OCI-LY7 (cell line): ENCODE data around the gene ADAMTSL3. TPM values are rescaled to one million over a fixed set of nuclear protein-coding genes. Genes with fewer than 3 reads are reported as not detected.

Experiments
- BruUV-seq: library from RNA; stranded (reverse); fragments of 400-500 nt; replicated peaks from 2 replicates; lab custom pipeline; 2021; lab: Mats Ljungman, UMichigan
- CTCF ChIA-PET: fragments of 300-600 bp; sonication (Branson Sonifier 250); formaldehyde crosslinking; loops from one replicate; lab custom pipeline; 2022; ENCODE audit warnings: antibody characterized with exemption; ENCODE audit not compliant: unreplicated experiment; lab: Charles Lee
- POLR2A ChIA-PET: fragments of 300-600 bp; sonication (Branson Sonifier 250); formaldehyde crosslinking; loops from one replicate; lab custom pipeline; 2022; ENCODE audit warnings: antibody characterized with exemption; lab: Charles Lee
- DNase-seq: peaks from one replicate; pipeline ENCODE4 v3.0.0-alpha.2; 2015; ENCODE audit warnings: low spot score
- H2AFZ ChIP-seq: fragments of 200-600 bp; sonication (generic), shearing (Covaris generic); 2 replicates; pipeline ENCODE4 v1.6.1; 2014; ENCODE audit warnings: mild to moderate bottlenecking, antibody characterized with exemption, low read length, moderate library complexity
- H3K27ac ChIP-seq: fragments of 200-600 bp; sonication (generic); 2 replicates; pipeline ENCODE4 v1.5.1; 2014; ENCODE audit warnings: mixed run types, low read depth, mild to moderate bottlenecking, moderate library complexity, low read length, inconsistent platforms; ENCODE audit not compliant: poor library complexity, severe bottlenecking
- H3K36me3 ChIP-seq: fragments of 200-600 bp; sonication (generic); 2 replicates; pipeline ENCODE4 v1.6.1; 2014; ENCODE audit warnings: mild to moderate bottlenecking, antibody characterized with exemption, low read length, moderate library complexity, mixed read lengths; ENCODE audit not compliant: insufficient read depth
- H3K4me1 ChIP-seq: fragments of 200-600 bp; sonication (generic); 2 replicates; pipeline ENCODE4 v1.5.1; 2014; ENCODE audit warnings: mild to moderate bottlenecking, low read length; ENCODE audit not compliant: insufficient read depth, poor library complexity, severe bottlenecking
- H3K4me2 ChIP-seq: fragments of 200-600 bp; sonication (generic); 2 replicates; pipeline ENCODE4 v1.6.1; 2014; ENCODE audit warnings: mild to moderate bottlenecking, low read length
- H3K4me3 ChIP-seq: fragments of 200-600 bp; sonication (generic); 2 replicates; pipeline ENCODE4 v1.5.1; 2014; ENCODE audit warnings: mild to moderate bottlenecking, low read depth, low read length; ENCODE audit not compliant: poor library complexity, severe bottlenecking
- H3K79me2 ChIP-seq: fragments of 200-600 bp; sonication (generic); 2 replicates; pipeline ENCODE4 v1.6.1; 2016; ENCODE audit warnings: low read depth, mild to moderate bottlenecking, low read length, moderate library complexity, mixed read lengths; ENCODE audit not compliant: insufficient read depth
- H3K9me2 ChIP-seq: fragments of 200-600 bp; sonication (generic); 2 replicates; pipeline ENCODE4 v1.6.1; 2016; ENCODE audit warnings: mild to moderate bottlenecking, low read length, mixed read lengths; ENCODE audit not compliant: insufficient read depth
- H3K9me3 ChIP-seq: fragments of 200-600 bp; sonication (generic); 2 replicates; pipeline ENCODE4 v1.6.1; 2014; ENCODE audit warnings: mild to moderate bottlenecking, mixed run types, low read length, mixed read lengths
- H4K20me1 ChIP-seq: fragments of 200-600 bp; sonication (generic); 2 replicates; pipeline ENCODE4 v1.6.1; 2014; ENCODE audit warnings: mild to moderate bottlenecking, antibody characterized with exemption, low read length, moderate library complexity, mixed read lengths; ENCODE audit not compliant: insufficient read depth
- EZH2phosphoT487 ChIP-seq: fragments of 200-600 bp; sonication (generic); IDR thresholded peaks from 2 replicates; pipeline ENCODE4 v1.6.1; 2018; ENCODE audit warnings: low read depth, borderline replicate concordance, mild to moderate bottlenecking, mixed run types, antibody characterized with exemption, low read length, moderate library complexity, mixed read lengths
- intact Hi-C: fragments of 100-400 bp; cut with micrococcal nuclease; formaldehyde crosslinking; loops from one replicate; pipeline ENCODE4 v1.10.0; 2022; ENCODE audit not compliant: unreplicated experiment
- total RNA-seq, 2 experiments: library from RNA; depleted of rRNA in 1 of 2; stranded (reverse); fragments of >200 nt in 1 of 2; shearing (Covaris generic) in 1 of 2; gene quantifications; 2 replicates each; pipeline ENCODE4 v1.2.3, GENCODE V29; 2014 to 2022
- TF ChIP-seq, protein P1 (sequence below): fragments of 200-600 bp; sonication (generic); conservative IDR thresholded peaks from 2 replicates; pipeline ENCODE4 v1.5.1; 2014; ENCODE audit warnings: mild to moderate bottlenecking, antibody characterized with exemption, low read length, moderate library complexity, mixed read lengths

ADAMTSL3 gene
- total RNA-seq, 2 experiments from 2014 or later, result not detected

DNA sequence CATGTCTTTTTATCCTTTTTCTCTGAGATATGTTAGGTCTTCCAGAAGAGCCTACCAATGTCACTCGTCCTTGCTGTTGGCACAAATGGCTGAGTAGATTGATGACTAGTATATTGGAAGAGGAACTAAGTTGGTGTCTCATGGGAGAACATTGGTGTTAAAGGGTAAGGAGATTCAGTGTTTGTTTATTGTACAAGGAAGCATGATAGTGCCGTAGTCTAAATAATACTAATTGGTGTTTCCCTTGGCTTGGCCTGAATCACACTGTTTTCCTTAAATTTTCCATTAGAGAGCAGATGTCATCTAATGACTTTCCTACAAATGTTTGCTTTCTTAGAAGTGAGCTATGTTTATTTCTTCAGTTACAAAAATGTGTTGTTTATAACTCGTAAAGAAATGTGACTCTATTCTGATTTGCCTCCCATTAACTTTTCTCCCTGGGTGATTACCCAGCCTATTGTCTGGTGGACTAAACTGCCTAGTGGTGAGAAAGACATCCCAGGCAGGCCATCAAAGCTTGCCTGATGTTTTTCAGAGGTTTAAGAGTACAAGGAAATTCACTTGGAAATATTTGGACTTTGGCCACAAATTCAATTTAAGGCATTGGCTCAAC, 28.7 kb downstream of the ADAMTSL3 start:
- H3K4me2 ChIP-seq, result no peak overlapping the region
- BruUV-seq, result no TSS peak
- H3K4me1 ChIP-seq, result no peaks in the 10 kb centered on the region
- no peaks in the 10 kb centered on the region for H3K36me3 ChIP-seq
- H3K9me2 ChIP-seq, result no peaks in the 10 kb centered on the region
- H3K79me2 ChIP-seq, result no peaks in the 10 kb centered on the region
- CTCF ChIA-PET, result no interaction called here
- H2AFZ ChIP-seq, result no peak overlapping the region
- H3K4me3 ChIP-seq, result no peak overlapping the region
- POLR2A ChIA-PET, result no interaction called here
- intact Hi-C loops, result no loop called here
- no peak overlapping the region for H3K27ac ChIP-seq
- TF ChIP-seq EZH2phosphoT487, result no peak
- TF ChIP-seq, protein P1, sequence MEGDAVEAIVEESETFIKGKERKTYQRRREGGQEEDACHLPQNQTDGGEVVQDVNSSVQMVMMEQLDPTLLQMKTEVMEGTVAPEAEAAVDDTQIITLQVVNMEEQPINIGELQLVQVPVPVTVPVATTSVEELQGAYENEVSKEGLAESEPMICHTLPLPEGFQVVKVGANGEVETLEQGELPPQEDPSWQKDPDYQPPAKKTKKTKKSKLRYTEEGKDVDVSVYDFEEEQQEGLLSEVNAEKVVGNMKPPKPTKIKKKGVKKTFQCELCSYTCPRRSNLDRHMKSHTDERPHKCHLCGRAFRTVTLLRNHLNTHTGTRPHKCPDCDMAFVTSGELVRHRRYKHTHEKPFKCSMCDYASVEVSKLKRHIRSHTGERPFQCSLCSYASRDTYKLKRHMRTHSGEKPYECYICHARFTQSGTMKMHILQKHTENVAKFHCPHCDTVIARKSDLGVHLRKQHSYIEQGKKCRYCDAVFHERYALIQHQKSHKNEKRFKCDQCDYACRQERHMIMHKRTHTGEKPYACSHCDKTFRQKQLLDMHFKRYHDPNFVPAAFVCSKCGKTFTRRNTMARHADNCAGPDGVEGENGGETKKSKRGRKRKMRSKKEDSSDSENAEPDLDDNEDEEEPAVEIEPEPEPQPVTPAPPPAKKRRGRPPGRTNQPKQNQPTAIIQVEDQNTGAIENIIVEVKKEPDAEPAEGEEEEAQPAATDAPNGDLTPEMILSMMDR, result no peak
- DNase-seq, result no peak
- H3K9me3 ChIP-seq, result no peaks in the 10 kb centered on the region
- no peaks in the 10 kb centered on the region for H4K20me1 ChIP-seq

DNA sequence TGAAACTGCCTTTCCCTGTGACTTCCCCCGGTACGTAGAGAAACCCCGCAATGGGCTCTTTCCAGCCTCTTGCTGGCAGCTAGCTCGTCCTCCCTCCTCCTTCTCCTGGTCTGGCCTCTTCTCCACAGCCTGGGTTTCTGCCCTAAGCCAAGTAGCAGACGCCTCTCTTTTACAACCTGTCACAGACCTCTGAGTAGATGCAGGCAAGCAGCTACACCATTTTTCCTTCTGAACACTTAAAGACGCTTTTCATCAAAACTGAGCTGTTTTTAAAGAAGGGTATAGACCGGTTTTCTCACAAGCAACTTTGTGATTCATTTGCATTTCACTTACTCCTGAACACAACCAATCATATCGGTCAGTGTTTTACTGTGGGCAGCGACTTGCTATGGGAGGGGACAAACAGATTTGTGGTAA, 32.0 kb downstream of the ADAMTSL3 start:
- Histone ChIP-seq H4K20me1 (no peaks in the 10 kb centered on the region), H3K4me2 (no peak overlapping the region), H3K79me2 (no peaks in the 10 kb centered on the region), H3K27ac (no peak overlapping the region), H3K4me1 (no peaks in the 10 kb centered on the region), H3K9me3 (no peaks in the 10 kb centered on the region), H3K9me2 (no peaks in the 10 kb centered on the region), H3K4me3 (no peak overlapping the region), H2AFZ (no peak overlapping the region), H3K36me3 (no peaks in the 10 kb centered on the region)
- CTCF ChIA-PET, result no interaction called here
- no peak for DNase-seq
- POLR2A ChIA-PET, result interaction anchor here (0.6 kb wide), 1 partner anchor 31 kb away, joined by 3 read pairs; no protein-coding TSS in a partner anchor
- intact Hi-C loops, result no loop called here
- no TSS peak for BruUV-seq
- TF ChIP-seq, protein P1, result no peak
- no peak for TF ChIP-seq EZH2phosphoT487

DNA sequence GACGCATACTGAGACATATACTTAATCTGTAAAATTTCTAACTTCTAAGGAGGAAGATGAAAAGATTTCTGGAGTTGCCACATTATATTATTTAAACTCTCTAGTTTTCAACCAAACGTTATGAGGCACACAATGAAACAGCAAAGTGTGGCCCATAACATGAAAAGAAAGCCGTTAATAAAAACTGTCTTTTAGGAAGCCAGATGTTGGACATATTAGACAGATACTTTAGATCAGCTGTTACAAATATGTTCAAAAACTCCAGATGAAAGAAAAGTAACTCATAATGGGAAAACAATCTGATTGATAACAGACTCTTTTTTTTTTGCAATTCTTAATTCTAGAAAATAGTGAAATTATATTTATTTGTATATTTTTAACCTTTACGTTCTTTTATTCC, 34.3 kb downstream of the ADAMTSL3 start:
- H3K4me2 ChIP-seq, result no peak overlapping the region
- H3K4me3 ChIP-seq, result no peak overlapping the region
- H3K9me3 ChIP-seq, result no peaks in the 10 kb centered on the region
- no peak for DNase-seq
- H4K20me1 ChIP-seq, result no peaks in the 10 kb centered on the region
- BruUV-seq, result no TSS peak
- H2AFZ ChIP-seq, result no peak overlapping the region
- H3K4me1 ChIP-seq, result no peaks in the 10 kb centered on the region
- no peak for TF ChIP-seq EZH2phosphoT487
- TF ChIP-seq, protein P1, result no peak
- no peaks in the 10 kb centered on the region for H3K79me2 ChIP-seq
- intact Hi-C loops, result no loop called here
- no peaks in the 10 kb centered on the region for H3K9me2 ChIP-seq
- ChIA-PET CTCF (no interaction called here), POLR2A (interaction anchor here (0.6 kb wide), 2 partner anchors 144 to 187 kb away, joined by 3 read pairs; no protein-coding TSS in a partner anchor)
- no peaks in the 10 kb centered on the region for H3K36me3 ChIP-seq
- H3K27ac ChIP-seq, result no peak overlapping the region
